Right ventricle myocardium inferior (tissue), 1 donor: Measurements from ENCODE around the gene FOXB1. TPM values are rescaled to one million over a fixed set of nuclear protein-coding genes. Genes with fewer than 3 reads are reported as not detected.

Source experiments
- ATAC-seq: fragments of 200-7000 bp; cut with Tn5 transposase; one replicate; pipeline ENCODE4 v1.9.1; 2020; ENCODE audit warnings: mild to moderate bottlenecking, moderate library complexity
- DNase-seq: peaks from one replicate; pipeline ENCODE4 v3.0.0; 2021; ENCODE audit errors: missing footprints
- intact Hi-C: fragments of 100-400 bp; cut with DNase I; formaldehyde crosslinking; loops from one replicate; pipeline ENCODE4 v1.11.0; 2022
- total RNA-seq: library from RNA; stranded (reverse); fragmentation: NEBNext Ultra II Directional; extraction: Animal tissue kit (Norgen Biotek cat#: 25700); gene quantifications from one replicate; pipeline ENCODE4 v1.2.1, GENCODE V29; 2021
- donor health status: DM: no; HTN: yes; CAD: no; lungs with severe emphysema.

FOXB1 gene
- total RNA-seq, 1 donor from 2014 or later, result not detected

DNA sequence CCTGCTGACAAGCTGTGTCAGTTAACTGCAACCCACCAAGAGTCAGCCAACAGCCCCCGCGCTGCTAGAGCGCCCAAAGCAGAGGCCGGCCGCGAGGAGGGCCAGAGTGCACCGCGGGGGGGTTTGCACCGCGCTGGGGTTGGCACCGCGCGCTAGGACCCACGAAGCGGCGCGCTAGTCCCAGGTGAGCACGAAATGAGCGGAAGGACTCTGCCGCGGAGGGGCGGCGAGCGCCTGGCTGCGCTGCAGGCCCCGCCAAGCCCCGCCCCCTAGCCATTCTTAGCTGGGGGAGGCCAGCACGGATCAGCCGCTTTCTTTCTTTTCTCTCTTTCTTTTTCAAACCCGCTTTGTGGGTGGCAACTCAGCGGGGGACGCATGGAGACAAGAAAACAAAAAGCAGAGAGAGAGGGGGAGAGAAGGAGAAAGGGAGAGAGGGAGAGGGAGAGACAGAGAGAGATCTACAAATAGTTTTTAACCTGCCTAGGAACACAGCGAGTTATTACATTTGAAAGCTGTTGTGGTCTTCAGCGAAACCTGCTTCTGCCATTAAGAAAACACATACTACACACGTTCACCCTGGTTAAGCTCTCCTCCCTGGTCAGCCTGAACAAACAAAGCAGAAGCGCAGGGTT is 6.9 kb upstream of the FOXB1 start:
- intact Hi-C loops, result no loop called here
- no peak for DNase-seq
- ATAC-seq, result no peak

DNA sequence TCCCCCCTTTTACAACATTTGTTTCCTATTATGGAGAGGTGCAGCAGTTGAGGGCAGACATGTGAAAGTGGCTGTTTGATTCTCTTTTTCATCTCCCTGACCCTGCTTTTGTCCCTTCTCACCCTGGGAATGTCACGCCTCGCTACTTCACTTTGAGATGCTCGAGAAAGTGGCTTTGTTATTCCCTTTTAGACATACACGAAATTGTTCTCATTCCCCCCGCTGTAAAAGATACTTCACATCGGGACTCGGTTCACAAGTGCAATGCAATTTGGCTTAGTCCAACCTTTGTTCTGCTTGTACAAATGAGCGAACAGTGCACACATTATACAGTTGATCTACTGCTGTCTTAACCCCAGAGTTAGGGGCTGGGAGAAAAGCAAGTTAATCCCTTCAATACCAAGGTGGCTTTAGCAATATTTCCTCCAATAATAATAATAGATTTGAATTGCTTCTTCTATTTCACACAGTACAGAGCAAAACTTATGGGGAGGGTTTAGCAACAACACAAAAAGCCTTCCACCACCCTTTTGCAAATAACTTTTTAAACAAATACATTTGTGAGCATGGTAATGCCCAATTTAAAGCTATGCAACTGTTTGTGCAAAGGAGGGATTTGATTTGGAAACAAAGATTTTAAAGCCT is 5.7 kb upstream of the FOXB1 start:
- intact Hi-C loops, result no loop called here
- no peak for ATAC-seq
- no peak for DNase-seq

DNA sequence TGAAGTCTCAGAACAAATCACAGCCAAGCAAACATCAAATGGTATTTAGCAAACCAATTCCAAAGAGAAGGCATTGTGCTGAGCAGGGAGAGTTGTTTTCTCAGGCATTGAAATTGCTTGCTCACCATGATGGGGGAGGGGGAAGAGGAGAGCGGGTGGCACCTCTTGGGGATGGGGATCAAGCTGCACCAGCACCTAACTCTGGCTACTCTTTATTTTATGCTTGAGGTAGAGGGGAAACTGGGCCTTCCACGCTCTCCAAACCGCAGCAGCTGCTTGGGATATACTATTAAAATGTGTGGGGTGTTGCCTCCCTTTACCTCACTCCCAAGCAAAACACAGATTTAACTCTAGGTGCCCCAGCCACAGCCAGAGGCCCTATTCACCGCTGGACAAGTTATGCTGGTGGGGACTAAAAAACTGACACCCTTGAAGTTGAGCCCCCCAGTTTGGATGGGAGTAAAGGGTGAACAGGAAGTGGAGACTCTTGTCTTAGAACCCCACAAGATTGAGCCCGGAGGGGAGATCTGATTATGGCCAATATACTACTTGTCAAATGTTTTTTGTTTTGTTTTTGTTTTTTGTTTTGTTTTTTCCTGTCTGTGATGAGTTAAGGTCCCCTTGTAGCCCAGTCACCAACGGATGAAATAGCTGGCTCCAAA is 5.0 kb upstream of the FOXB1 start:
- ATAC-seq (no peak), DNase-seq (no peak)
- intact Hi-C loops, result no loop called here

DNA sequence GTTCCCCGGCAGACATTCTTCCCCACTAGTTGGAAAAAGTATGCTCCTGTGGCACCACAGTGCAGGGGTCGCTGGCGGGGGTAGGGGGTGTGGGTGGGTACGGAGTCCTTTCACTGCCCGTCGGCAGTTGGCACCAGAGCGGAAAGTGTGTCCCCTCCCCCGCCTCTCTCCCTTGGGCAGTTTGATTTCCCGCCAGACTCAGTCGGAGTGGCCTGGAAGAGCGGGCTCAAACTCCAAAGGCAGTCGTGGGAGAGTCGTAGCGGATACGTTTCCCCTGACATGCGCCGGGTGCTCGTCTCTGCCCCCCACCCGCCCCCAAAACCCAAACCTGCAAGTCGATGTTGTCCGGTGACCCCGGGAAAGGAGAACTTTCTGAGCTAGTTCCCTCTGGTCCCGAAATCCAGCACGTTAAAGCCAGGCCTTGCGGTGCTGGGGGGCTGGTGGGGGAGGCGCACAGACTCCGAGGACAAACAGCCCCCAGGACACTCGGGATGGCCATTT is 4.4 kb upstream of the FOXB1 start:
- DNase-seq, result no peak
- ATAC-seq, result no peak
- intact Hi-C loops, result no loop called here

DNA sequence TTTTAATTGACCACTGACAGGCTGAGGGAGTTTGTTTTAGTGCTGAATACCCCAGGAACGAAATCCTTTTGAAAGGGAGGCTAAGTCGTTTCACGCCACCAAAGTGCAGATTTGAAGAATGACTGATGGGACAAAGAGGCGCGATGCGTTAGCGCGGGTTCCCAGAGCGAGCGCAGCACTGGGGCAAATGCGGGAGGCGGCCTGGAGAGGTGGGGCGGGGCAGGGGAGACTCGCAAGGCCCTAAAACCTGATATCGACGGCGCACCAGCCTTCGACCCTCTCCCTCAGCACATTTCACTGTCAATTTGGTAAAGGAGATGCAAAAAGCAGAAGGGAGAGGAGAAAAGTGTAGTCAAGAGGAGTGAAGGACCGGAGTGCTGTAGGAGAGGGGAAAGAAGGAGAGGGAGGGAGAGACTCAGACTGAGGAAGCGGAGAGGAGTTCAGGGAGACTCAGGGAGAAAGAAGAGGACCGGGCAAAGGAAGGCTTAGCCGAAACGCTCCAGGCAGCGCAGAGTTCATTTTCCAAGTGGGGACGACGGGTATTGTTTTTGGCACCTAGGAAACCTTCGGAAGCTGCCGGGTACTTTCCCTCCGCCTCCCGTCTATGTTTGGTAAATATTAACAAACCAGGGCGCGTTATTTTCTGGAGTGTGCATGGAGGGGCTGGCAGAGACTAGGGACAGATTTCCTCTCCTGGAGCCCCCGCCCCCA is 3.8 kb upstream of the FOXB1 start:
- no peak for ATAC-seq
- intact Hi-C loops, result no loop called here
- no peak for DNase-seq

DNA sequence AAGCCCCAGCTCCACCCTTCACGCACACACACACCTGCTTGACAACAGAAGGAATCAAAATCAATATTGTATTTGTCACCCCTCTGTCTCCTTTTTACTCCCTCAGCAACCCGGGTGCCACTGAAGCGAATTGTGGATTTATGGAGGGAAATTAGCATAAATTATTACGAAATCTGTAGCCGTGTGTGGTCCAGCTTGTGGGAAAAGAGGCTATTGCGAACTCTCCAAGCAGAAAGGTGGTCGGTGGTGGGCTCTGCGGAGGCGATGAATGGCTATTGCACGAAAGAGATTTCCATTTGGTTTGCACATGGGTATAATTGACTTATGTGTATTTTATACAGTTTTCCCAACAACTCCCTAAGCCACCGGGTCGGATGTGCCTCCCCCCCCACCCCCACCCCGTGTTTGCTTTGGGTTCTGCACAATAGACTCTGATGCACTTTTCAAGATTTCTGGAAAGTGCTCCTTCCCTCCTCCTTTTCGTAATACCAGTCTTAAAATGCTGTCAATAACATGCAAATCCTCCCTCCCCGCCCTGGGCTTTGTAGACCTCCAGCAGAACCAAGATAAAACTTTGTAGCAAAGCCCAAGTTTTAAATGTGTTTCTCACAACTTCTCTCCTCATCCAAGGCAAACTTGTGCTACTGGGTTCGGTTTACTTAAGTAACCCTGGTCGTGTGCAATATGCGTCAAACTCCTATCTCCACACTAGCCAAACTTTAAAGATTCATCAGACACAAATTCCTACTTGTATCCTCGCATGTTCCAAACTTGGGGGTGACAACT is 3.1 kb upstream of the FOXB1 start:
- DNase-seq (no peak), ATAC-seq (no peak)
- intact Hi-C loops, result no loop called here

DNA sequence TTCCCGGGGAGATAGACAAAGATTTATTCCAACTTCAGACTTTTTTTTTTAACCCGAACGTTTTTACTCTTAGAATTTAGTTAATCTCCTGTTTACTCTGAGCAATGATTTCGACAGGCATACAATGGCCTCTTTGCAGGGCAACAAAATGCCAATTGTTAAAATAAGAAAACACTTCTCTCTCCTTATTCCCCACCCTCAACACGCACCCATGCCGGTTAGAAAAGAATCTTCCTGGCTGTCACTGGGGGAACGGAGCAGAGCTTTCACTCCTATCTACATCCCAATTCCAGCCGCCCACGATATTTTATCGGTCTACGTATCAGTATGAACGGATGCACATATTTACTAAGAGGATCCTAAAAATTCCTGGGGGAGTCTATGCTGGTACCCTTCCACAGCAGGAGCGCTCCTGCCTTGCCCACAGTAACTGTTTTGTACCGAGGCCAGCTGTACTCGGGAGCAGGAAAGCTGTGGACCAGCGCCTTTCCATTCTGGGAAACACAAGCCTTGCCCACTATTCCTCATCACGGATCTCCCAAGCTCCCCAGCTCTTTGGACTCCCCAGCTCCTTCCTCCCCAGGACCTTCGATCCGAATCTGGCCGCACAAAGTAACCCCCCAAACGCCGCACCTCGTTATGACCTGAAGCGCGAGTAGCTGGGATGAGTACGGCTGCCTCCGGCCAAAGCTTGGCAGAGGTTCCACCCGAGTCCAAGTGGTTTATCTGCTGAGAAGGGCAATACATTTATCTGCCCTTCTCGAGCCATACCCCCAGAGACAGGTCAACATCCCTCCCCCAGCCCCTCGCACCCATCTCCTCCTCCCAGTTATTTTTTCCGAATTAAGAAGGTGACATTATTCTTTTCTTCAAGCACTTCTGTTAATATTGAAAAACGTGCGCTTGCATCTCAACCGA is 2.2 kb upstream of the FOXB1 start:
- DNase-seq (no peak), ATAC-seq (no peak)
- intact Hi-C loops, result no loop called here

DNA sequence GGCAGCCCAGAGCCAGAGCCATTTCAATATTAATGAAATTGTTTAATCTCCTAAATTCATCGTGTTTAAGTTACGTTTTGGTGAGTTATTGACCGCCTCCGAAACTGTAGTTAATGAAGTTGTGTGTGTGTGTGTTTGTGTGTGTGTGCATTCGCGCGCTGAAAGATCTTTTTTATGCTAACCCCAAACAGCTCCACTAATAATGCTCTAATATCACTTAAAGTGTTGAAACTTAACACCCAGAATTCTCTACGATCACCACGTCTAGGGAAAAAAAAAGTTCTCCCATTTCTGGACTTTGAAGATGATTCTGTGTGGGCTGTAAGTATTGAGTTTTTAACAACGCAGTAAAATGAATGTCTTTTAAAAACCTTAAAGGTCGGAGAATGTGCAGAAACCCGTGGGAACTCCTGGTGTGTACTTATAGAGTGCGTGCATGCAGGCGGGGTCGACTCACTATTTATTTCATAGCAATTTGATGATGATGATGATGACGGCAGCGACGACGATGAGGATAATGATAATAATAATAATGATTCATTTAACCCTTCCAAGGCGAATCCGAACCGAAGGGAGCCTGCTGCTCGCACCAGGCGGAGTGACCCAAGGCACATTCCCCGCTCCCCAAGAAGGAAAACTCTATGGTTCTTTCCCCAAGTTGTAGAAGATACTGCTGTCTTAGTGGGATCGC is 1.4 kb upstream of the FOXB1 start:
- intact Hi-C loops, result no loop called here
- DNase-seq (no peak), ATAC-seq (no peak)

DNA sequence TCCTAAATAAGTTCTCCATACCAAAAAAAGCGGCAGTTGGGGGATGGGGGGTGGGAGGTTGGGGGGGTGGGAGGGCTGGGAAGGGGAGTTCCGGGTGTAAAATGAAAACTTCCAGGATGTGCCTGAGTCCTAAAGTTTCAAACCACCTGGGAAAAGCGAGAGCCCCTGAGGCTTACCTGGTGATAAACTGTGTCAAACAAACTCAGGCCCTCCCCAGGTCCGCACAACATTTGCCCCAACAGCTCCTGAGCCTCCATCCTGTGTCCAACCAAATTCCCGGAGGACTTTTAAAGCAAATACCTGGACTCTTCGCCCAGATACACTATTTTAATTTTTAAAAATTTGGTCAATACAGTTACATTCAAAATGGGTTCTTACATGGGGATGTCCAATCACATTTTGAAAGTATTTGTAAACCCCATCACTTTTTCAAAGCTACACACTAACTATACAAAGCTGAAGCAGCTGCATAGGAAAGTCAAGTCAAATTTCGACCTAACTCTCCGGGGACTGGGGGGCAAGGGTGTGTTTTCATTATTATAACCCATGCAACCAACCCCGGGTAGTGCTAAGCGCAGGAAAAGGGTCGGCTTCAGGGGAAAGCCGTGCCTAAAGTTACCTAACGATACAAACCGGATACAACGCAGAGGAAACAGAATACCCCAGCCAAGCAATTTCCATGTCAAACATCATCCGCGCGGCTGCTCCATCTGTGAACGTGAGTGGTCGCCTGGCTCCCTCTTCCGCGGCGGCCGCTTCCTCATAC is 685 bp upstream of the FOXB1 start:
- no peak for ATAC-seq
- intact Hi-C loops, result no loop called here
- no peak for DNase-seq

DNA sequence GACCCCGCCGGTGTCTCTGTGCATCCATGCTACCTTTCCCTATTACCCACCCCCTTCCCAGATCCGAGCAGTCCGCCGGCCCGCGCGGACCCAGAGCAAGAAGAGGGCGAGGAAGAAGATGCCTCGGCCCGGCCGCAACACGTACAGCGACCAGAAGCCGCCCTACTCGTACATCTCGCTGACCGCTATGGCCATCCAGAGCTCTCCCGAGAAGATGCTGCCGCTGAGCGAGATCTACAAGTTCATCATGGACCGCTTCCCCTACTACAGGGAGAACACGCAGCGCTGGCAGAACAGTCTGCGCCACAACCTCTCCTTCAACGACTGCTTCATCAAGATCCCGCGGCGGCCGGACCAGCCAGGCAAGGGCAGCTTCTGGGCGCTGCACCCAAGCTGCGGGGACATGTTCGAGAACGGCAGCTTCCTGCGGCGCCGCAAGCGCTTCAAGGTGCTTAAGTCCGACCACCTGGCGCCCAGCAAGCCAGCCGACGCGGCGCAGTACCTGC is 788 bp downstream of the FOXB1 start:
- ATAC-seq (no peak), DNase-seq (no peak)
- intact Hi-C loops, result no loop called here

DNA sequence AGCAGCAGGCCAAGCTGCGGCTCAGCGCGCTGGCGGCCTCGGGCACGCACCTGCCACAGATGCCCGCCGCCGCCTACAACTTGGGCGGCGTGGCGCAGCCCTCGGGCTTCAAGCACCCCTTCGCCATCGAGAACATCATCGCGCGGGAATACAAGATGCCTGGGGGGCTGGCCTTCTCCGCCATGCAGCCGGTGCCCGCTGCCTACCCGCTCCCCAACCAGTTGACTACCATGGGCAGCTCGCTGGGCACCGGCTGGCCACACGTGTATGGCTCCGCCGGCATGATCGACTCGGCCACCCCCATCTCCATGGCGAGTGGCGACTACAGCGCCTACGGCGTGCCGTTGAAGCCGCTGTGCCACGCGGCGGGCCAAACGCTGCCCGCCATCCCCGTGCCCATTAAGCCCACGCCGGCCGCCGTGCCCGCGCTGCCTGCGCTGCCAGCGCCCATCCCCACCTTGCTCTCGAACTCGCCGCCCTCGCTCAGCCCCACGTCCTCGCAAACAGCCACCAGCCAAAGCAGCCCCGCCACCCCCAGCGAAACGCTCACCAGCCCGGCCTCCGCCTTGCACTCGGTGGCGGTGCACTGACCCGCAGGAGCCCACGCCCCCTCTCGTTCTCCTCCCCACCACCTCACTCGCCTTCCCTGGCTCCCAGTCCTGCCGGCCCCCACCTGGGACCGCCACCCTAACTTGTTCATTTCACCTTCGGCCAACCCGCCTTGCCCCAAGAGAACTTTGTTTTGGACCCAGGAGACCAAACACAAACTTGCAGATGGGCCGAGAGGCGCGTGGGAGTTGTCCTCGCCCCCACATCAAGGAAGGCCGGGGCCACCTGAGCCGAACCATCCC is 1.5 kb downstream of the FOXB1 start:
- ATAC-seq, result no peak
- intact Hi-C loops, result no loop called here

DNA sequence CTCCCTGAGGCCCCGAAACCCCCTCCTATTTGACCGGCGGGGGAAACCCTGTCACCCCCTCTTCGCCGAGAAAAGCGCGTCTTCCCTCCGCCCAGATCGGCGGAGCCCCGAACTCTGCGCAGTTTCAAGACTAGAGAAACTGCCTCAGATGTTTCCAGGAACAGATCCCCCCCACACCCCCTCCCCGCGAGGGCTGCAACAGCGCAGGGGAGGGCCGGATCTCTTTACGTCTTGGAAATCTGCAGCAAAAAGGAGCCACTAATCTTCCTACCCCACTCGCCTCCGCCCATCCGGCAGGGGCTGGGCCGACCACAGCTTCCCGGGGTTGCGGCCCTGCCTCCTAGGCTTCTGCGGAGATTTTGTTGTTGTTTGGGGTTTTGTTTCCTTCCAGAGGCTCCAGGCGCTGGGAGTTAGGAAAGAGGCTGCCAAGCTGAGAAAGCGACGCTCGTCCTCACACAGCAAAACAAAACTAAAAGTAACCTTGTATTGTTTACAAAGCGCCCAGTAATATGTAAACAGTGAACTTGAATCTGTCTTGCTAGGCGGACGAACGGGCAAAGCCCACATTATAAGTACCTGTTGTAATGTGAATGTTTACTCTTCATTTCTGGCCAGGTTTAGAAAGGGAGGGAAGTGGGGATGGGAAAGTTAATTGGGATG is 2.2 kb downstream of the FOXB1 start:
- ATAC-seq (no peak), DNase-seq (no peak)
- intact Hi-C loops, result no loop called here

More for the DNA sequence above, 1.5 kb downstream of the FOXB1 start:
- DNase-seq, result peak; percentile 57

DNA sequence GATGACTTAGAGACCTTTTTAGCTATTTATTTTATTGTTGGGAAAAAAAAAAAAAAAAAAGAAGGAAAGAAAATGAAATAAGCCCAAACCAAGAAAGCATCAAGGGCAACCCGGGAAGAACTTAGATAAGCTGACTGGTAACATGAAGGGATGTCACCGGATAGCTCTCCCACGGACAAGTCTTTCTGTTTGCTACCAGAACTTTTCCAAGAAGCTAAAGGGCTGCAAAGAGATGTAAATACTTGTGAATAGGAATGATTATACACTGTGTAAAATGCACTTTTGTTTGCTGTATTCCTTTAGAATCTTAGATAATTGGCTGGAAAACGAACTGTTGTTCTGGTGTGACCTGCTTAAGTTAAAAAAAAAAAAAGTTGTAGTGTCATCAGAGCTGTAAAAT is 2.8 kb downstream of the FOXB1 start:
- no peak for DNase-seq
- no peak for ATAC-seq
- intact Hi-C loops, result no loop called here

DNA sequence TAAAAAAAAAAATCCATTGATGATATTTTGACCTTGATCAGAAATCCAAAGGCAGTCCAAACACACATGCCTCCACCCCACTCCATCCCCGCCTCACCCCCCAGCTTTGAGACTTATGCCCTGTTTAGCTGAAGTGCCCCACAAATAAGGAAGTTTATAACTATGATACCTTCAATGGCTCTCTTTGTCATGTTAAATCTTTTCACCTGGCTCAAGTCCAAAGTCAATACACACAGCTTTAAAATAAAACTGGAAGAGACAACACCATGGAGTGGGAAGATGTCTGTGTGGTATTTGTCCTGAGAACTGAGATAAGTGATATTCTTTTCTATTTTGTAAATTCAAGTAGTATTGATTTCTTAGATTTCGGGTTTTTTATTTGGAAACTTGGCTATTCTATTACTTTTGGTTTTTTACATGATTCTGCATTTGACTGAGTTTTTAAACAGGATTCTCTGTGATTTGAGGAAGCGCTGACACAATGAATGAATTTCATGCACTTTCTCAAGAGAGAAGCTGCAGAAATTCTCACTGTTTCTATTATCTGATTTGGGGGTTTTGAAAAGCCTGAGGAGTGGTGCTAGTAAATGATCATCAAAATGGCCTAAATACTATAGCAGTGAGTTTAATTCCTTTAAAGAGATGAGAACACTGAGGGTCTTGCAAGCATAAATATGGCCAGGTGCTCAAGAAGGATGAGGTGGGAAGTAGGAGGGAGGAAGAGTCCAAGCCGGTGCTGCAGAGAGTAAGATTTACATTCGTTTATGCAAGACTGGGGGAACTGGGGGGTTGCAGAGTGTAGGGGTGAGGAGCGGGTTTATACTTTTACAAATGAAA is 5.2 kb downstream of the FOXB1 start:
- no peak for ATAC-seq
- no peak for DNase-seq
- intact Hi-C loops, result no loop called here
